Loucy (cell line): ENCODE measurements around the gene CA5B.

Source experiments
- H2AFZ ChIP-seq: fragments of 200-600 bp; sonication (generic); 2 replicates; pipeline ENCODE4 v1.6.0; 2016; ENCODE audit warnings: antibody characterized with exemption, mild to moderate bottlenecking, low read length, moderate library complexity
- H3F3A ChIP-seq: fragments of 200-600 bp; 2 replicates; pipeline ENCODE4 v1.6.0; 2016; ENCODE audit warnings: antibody characterized with exemption, low read depth, mild to moderate bottlenecking
- H3K27me3 ChIP-seq: fragments of 200-600 bp; sonication (generic); 2 replicates; pipeline ENCODE4 v1.6.1; 2014; ENCODE audit warnings: low read length, mild to moderate bottlenecking; ENCODE audit not compliant: insufficient read depth, poor library complexity, severe bottlenecking
- H3K36me3 ChIP-seq: fragments of 200-600 bp; sonication (generic); 2 replicates; pipeline ENCODE4 v1.6.1; 2016; ENCODE audit warnings: low read length; ENCODE audit not compliant: insufficient read depth
- H3K4me1 ChIP-seq: fragments of 200-600 bp; sonication (generic); 2 replicates; pipeline ENCODE4 v1.5.1; 2014; ENCODE audit warnings: low read length, mild to moderate bottlenecking; ENCODE audit not compliant: insufficient read depth, poor library complexity, severe bottlenecking
- H3K4me2 ChIP-seq: fragments of 200-600 bp; sonication (generic); 2 replicates; pipeline ENCODE4 v1.6.0; 2014; ENCODE audit warnings: antibody characterized with exemption, low read length, low read depth, mild to moderate bottlenecking; ENCODE audit not compliant: poor library complexity, severe bottlenecking
- H3K4me3 ChIP-seq: fragments of 200-600 bp; sonication (generic); 2 replicates; pipeline ENCODE4 v1.5.1; 2014; ENCODE audit warnings: low read length, mild to moderate bottlenecking, mixed read lengths; ENCODE audit not compliant: poor library complexity, severe bottlenecking
- H3K79me2 ChIP-seq: fragments of 200-600 bp; sonication (generic); 2 replicates; pipeline ENCODE4 v1.6.1; 2014; ENCODE audit warnings: low read length; ENCODE audit not compliant: insufficient read depth
- H3K9ac ChIP-seq: fragments of 200-600 bp; sonication (generic); 2 replicates; pipeline ENCODE4 v1.6.0; 2014; ENCODE audit warnings: mild to moderate bottlenecking, low read depth, low read length, moderate library complexity; ENCODE audit not compliant: poor library complexity, severe bottlenecking
- H3K9me2 ChIP-seq: fragments of 200-600 bp; sonication (generic); replicated peaks from 2 replicates; pipeline ENCODE4 v1.6.1; 2016; ENCODE audit warnings: low read depth, low read length, mixed read lengths
- H3K9me3 ChIP-seq: fragments of 200-600 bp; sonication (generic); 2 replicates; pipeline ENCODE4 v1.6.1; 2014; ENCODE audit warnings: mild to moderate bottlenecking, antibody characterized with exemption, low read length, low read depth; ENCODE audit not compliant: insufficient read depth
- H4K20me1 ChIP-seq: fragments of 200-600 bp; sonication (generic); 2 replicates; pipeline ENCODE4 v1.6.0; 2014; ENCODE audit warnings: antibody characterized with exemption, low read length, mild to moderate bottlenecking; ENCODE audit not compliant: insufficient read depth, poor library complexity, severe bottlenecking
- EZH2phosphoT487 ChIP-seq: fragments of 200-600 bp; IDR thresholded peaks from 2 replicates; pipeline ENCODE4 v1.6.1; 2018; ENCODE audit warnings: antibody characterized with exemption, mild to moderate bottlenecking, moderate library complexity, borderline replicate concordance
- TF ChIP-seq, protein P1 (sequence below): fragments of 200-600 bp; sonication (generic); conservative IDR thresholded peaks from 2 replicates; pipeline ENCODE4 v1.5.1; 2014; ENCODE audit warnings: mild to moderate bottlenecking, antibody characterized with exemption, low read length

The CA5B gene

DNA sequence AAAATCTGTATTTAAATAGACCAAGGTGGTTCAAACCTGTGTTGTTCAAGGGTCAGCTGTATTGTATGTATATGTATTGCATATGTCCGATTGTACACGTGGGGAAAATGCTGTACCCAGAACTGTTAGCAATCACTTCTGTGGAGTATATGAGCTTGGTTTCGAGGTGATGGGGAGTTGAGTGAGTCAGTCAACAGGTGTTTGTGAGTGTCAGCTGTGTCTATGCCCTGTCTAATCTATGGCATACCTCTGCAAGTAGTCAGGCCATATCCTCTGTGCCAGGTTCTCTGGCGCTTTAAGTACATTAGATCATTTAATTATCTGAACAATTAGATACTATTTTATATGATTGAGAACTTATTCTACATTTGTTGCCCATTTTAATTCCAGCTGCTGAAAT lies 59.6 kb downstream of the CA5B start:
- TF ChIP-seq, protein P1, sequence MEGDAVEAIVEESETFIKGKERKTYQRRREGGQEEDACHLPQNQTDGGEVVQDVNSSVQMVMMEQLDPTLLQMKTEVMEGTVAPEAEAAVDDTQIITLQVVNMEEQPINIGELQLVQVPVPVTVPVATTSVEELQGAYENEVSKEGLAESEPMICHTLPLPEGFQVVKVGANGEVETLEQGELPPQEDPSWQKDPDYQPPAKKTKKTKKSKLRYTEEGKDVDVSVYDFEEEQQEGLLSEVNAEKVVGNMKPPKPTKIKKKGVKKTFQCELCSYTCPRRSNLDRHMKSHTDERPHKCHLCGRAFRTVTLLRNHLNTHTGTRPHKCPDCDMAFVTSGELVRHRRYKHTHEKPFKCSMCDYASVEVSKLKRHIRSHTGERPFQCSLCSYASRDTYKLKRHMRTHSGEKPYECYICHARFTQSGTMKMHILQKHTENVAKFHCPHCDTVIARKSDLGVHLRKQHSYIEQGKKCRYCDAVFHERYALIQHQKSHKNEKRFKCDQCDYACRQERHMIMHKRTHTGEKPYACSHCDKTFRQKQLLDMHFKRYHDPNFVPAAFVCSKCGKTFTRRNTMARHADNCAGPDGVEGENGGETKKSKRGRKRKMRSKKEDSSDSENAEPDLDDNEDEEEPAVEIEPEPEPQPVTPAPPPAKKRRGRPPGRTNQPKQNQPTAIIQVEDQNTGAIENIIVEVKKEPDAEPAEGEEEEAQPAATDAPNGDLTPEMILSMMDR, result no peak
- no peak for TF ChIP-seq EZH2phosphoT487
- peaks cover 4% of the 10 kb centered on the region; the same call in 1 of the 2 replicates for H3K36me3 ChIP-seq

DNA sequence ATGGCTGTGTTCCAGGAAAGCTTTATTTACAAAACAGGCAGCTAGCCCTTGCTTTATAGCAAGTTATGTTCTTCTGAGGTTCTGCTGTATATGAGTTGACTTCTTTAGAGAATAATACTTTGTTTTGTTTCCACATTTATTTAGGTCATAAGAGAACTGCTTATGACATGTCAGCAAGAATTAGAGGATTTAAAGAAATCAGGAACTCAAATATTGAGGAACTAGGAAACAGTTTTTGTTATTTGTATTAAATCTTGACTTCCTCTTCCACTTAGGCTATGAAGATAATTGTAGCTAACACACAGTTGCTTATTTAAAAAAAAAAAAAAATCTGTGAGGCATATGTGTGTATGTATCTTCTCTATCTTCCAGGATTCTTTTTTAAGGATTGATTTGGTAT lies 66.5 kb downstream of the CA5B start:
- Histone ChIP-seq H3K4me3 (no peak overlapping the region), H2AFZ (no peak overlapping the region), H3F3A (no peaks in the 10 kb centered on the region), H4K20me1 (no peaks in the 10 kb centered on the region), H3K4me1 (no peaks in the 10 kb centered on the region), H3K36me3 (peaks cover 33% of the 10 kb centered on the region; the same call in 1 of the 2 replicates), H3K9me3 (no peaks in the 10 kb centered on the region), H3K27me3 (no peaks in the 10 kb centered on the region), H3K9ac (no peak overlapping the region), H3K9me2 (no peaks in the 10 kb centered on the region), H3K79me2 (no peaks in the 10 kb centered on the region), H3K4me2 (no peak overlapping the region)
- TF ChIP-seq EZH2phosphoT487, result no peak
- TF ChIP-seq, protein P1, result no peak

More for the DNA sequence above, 59.6 kb downstream of the CA5B start:
- H4K20me1 ChIP-seq, result peaks cover 5% of the 10 kb centered on the region
- no peak overlapping the region for H2AFZ ChIP-seq
- no peaks in the 10 kb centered on the region for H3F3A ChIP-seq
- H3K79me2 ChIP-seq, result peaks cover 39% of the 10 kb centered on the region
- H3K27me3 ChIP-seq, result no peaks in the 10 kb centered on the region
- no peak overlapping the region for H3K9ac ChIP-seq
- no peak overlapping the region for H3K4me3 ChIP-seq
- H3K9me3 ChIP-seq, result no peaks in the 10 kb centered on the region
- H3K9me2 ChIP-seq, result no peaks in the 10 kb centered on the region
- H3K4me1 ChIP-seq, result peaks cover 7% of the 10 kb centered on the region
- H3K4me2 ChIP-seq, result peak overlapping the region; percentile 7

DNA sequence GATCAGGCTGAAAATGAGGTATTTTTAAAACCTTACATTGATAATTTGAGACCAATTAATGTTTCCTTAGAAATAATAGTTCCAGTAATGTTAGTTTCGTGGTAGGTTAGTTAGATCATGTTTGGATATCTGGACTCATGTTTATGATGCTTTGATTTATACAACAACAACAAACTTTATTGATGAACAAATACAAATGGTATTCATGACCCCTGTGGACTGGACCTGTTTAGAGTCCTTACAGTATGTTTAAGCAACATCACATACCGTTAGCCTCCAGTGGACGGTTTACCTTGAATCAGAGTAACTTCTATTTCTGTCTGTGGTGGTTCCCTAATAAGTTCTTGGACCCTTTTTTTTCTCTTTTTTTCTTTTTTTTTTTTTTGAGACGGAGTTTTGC lies 70.2 kb downstream of the CA5B start:
- Histone ChIP-seq H3K4me1 (no peaks in the 10 kb centered on the region), H3K9me3 (no peaks in the 10 kb centered on the region), H2AFZ (no peak overlapping the region), H4K20me1 (no peaks in the 10 kb centered on the region), H3K4me2 (no peak overlapping the region), H3F3A (no peaks in the 10 kb centered on the region), H3K36me3 (peaks cover 45% of the 10 kb centered on the region; the same call in 1 of the 2 replicates), H3K27me3 (no peaks in the 10 kb centered on the region), H3K4me3 (no peak overlapping the region), H3K9me2 (no peaks in the 10 kb centered on the region), H3K9ac (no peak overlapping the region), H3K79me2 (no peaks in the 10 kb centered on the region)
- TF ChIP-seq EZH2phosphoT487, result no peak
- TF ChIP-seq, protein P1, result no peak
